RWPE2 (cell line): Measurements from ENCODE around the gene CDC25A.

Experiments
- ATAC-seq: fragments of 200-7000 bp; cut with Tn5 transposase; 3 replicates; pipeline ENCODE4 v1.9.1; 2021; ENCODE audit warnings: low read depth
- DNase-seq: peaks from one replicate; pipeline ENCODE4 v3.0.0-alpha.2; 2020; ENCODE audit warnings: low spot score
- H3K27ac ChIP-seq: fragments of 450-650 bp; 2 replicates; pipeline ENCODE4 v1.5.1; 2017; ENCODE audit warnings: mild to moderate bottlenecking; ENCODE audit not compliant: poor library complexity, severe bottlenecking
- H3K27me3 ChIP-seq: fragments of 250-450 bp; sonication (Bioruptor Pico); 2 replicates; pipeline ENCODE4 v1.5.1; 2021; ENCODE audit warnings: mild to moderate bottlenecking, moderate library complexity; ENCODE audit not compliant: insufficient read depth, poor library complexity, severe bottlenecking
- H3K36me3 ChIP-seq: fragments of 250-450 bp; sonication (Bioruptor Pico); 2 replicates; pipeline ENCODE4 v1.5.1; 2020; ENCODE audit warnings: low read depth, mild to moderate bottlenecking, moderate library complexity
- H3K4me1 ChIP-seq: fragments of 250-450 bp; sonication (Bioruptor Pico); 2 replicates; pipeline ENCODE4 v1.5.1; 2021; ENCODE audit warnings: mild to moderate bottlenecking, moderate library complexity; ENCODE audit not compliant: insufficient read depth, poor library complexity, severe bottlenecking
- H3K4me3 ChIP-seq: fragments of 250-450 bp; sonication (Bioruptor Pico); 2 replicates; pipeline ENCODE4 v1.5.1; 2021; ENCODE audit warnings: mild to moderate bottlenecking, moderate library complexity; ENCODE audit not compliant: severe bottlenecking
- H3K9me3 ChIP-seq: fragments of 250-450 bp; sonication (Bioruptor Pico); 2 replicates; pipeline ENCODE4 v1.5.1; 2021; ENCODE audit warnings: mild to moderate bottlenecking, moderate library complexity; ENCODE audit not compliant: severe bottlenecking
- TF ChIP-seq, protein P1 (sequence below): fragments of 450-650 bp; IDR thresholded peaks from one replicate; pipeline ENCODE4 v1.5.1; 2017; ENCODE audit warnings: mild to moderate bottlenecking, moderate library complexity; ENCODE audit not compliant: poor library complexity, severe bottlenecking

The CDC25A gene

DNA sequence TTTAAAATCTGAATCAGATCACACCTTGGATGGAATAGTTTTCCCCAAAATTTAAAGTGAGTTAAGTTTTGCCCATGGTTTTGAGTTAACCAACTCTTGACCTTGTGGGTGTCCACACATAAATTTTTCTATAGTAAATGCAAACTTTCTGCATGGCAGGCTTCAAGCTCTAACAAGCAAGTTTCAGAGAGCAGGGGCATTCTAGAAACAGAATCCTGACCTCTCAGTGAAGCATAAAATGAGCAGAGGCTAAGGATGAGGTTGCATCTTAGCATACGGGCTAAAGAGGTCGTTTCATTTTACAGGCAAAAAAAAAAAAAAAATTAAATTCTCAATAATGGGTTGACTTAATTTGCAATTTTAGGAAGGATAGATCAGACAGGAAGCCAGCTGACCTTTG lies 32.1 kb downstream of the CDC25A start:
- no peak for DNase-seq
- Histone ChIP-seq H3K9me3 (no peaks in the 10 kb centered on the region), H3K27me3 (no peaks in the 10 kb centered on the region), H3K36me3 (peaks cover 30% of the 10 kb centered on the region), H3K27ac (no peak overlapping the region), H3K4me1 (peaks cover 6% of the 10 kb centered on the region), H3K4me3 (no peak overlapping the region)
- TF ChIP-seq, protein P1, sequence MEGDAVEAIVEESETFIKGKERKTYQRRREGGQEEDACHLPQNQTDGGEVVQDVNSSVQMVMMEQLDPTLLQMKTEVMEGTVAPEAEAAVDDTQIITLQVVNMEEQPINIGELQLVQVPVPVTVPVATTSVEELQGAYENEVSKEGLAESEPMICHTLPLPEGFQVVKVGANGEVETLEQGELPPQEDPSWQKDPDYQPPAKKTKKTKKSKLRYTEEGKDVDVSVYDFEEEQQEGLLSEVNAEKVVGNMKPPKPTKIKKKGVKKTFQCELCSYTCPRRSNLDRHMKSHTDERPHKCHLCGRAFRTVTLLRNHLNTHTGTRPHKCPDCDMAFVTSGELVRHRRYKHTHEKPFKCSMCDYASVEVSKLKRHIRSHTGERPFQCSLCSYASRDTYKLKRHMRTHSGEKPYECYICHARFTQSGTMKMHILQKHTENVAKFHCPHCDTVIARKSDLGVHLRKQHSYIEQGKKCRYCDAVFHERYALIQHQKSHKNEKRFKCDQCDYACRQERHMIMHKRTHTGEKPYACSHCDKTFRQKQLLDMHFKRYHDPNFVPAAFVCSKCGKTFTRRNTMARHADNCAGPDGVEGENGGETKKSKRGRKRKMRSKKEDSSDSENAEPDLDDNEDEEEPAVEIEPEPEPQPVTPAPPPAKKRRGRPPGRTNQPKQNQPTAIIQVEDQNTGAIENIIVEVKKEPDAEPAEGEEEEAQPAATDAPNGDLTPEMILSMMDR: no peak
- ATAC-seq: no peak

DNA sequence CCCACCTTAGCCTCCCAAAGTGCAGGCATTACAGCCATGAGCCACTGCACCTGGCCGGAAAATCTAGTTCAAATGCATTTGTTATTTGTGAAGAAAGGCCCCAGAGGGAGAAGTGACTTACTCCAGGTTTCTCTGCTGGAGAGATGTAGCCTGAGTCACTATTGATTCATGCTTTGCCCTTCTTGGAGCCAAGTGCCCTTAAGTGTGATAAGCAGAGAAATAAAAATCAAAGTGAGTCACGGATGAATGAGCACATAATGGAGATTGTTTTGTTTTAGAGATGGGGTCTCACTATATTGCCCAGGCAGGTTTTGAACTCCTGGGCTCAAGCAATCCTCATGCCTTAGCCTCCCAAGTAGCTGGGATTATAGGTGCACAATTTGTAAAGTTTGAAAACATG lies 33.1 kb downstream of the CDC25A start:
- Histone ChIP-seq H3K27me3 (no peaks in the 10 kb centered on the region), H3K36me3 (peaks cover 21% of the 10 kb centered on the region), H3K4me3 (no peak overlapping the region), H3K27ac (peak overlapping the region; percentile 33), H3K4me1 (peaks cover 6% of the 10 kb centered on the region), H3K9me3 (no peaks in the 10 kb centered on the region)
- TF ChIP-seq, protein P1: no peak
- DNase-seq (no peak), ATAC-seq (peak; percentile 75)

- no peak overlapping the region for H3K4me3 ChIP-seq
- TF ChIP-seq, protein P1: peak; percentile 69
- peaks cover 6% of the 10 kb centered on the region for H3K4me1 ChIP-seq
- ATAC-seq (peak; percentile 8; the same call in 1 of the 3 replicates), DNase-seq (no peak)
- H3K27ac ChIP-seq: no peak overlapping the region
- no peaks in the 10 kb centered on the region for H3K27me3 ChIP-seq
- no peaks in the 10 kb centered on the region for H3K36me3 ChIP-seq
- H3K9me3 ChIP-seq: no peaks in the 10 kb centered on the region
Observed at GRCh38 chr3:48151807-48152427, 36.3 kb downstream of the CDC25A start.

DNA sequence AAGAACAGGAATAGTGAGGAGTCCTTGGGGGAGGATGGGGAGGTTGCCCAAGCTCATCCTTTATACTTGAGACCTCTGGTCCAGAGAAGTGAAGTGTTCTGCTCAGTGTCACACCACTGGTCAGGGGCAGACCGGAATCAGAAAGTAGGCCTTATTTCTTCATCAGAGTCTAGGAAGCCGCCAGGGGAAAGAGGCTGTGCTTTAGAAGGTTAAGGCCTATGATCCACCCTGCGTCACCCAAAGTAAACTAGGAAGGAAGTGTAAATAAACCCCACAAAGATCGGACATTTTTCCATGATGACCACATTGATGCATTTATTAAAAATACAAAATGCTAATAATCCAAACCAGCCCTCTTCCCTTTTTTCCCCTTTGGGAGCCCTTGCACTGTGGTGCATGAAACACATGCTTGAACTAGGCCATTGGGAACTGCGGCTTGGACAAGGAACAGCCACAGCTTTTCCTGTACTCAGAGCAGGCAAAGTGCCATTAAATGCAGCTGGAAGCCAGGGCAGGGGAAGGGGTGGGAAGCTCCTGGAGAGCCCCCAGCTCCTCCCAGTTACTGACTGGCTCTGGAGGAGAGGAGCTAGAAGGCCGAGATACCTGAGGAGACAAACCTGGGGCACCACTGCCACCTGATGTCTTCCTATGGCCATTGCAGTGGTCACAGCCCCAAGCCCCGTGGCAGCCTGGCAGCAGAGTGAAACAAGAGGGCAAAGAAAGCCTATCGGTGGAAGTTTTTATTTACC lies 37.0 kb downstream of the CDC25A start:
- DNase-seq (peak; percentile 73), ATAC-seq (peak; percentile 87)
- Histone ChIP-seq H3K9me3 (no peaks in the 10 kb centered on the region), H3K27me3 (no peaks in the 10 kb centered on the region), H3K4me3 (no peak overlapping the region), H3K4me1 (peaks cover 6% of the 10 kb centered on the region), H3K27ac (no peak overlapping the region), H3K36me3 (no peaks in the 10 kb centered on the region)
- TF ChIP-seq, protein P1: peak; percentile 92

GRCh38 chr3:48143992-48144391 lies 44.2 kb downstream of the CDC25A start:
- no peak overlapping the region for H3K27ac ChIP-seq
- H3K27me3 ChIP-seq: no peaks in the 10 kb centered on the region
- TF ChIP-seq, protein P1: no peak
- H3K4me1 ChIP-seq: no peaks in the 10 kb centered on the region
- ATAC-seq (no peak), DNase-seq (no peak)
- no peaks in the 10 kb centered on the region for H3K36me3 ChIP-seq
- H3K4me3 ChIP-seq: no peak overlapping the region
- no peaks in the 10 kb centered on the region for H3K9me3 ChIP-seq
